Activated naive CD8-positive, alpha-beta T cell treated with anti-CD3 and anti-CD28 coated beads for 36 hours (primary cell): Measurements from ENCODE around the gene DHFR2. TPM values are rescaled to one million over a fixed set of nuclear protein-coding genes. Genes with fewer than 3 reads are reported as not detected.
A peak's percentile ranks its signal among the peaks of the same experiment; 100 is the strongest.
"Not testable (repeated sequence)": the region's sequence is repeated elsewhere in the genome, so short reads cannot be mapped to it uniquely, and the experiment has no call there.

Experiments
- DNase-seq: peaks from one replicate; pipeline ENCODE4 v3.0.0; 2021
- H3K27ac Mint-ChIP-seq: one replicate; pipeline ENCODE4 v1.8.0; 2022; ENCODE audit warnings: mild to moderate bottlenecking, moderate library complexity, mixed read lengths
- H3K27me3 Mint-ChIP-seq: one replicate; pipeline ENCODE4 v1.8.0; 2022; ENCODE audit warnings: mild to moderate bottlenecking, mixed read lengths
- H3K36me3 Mint-ChIP-seq: one replicate; pipeline ENCODE4 v1.8.0; 2021; ENCODE audit warnings: mild to moderate bottlenecking, mixed read lengths
- H3K4me1 Mint-ChIP-seq: one replicate; pipeline ENCODE4 v1.8.0; 2021; ENCODE audit warnings: mixed read lengths
- H3K4me3 Mint-ChIP-seq: one replicate; pipeline ENCODE4 v1.8.0; 2022; ENCODE audit warnings: mild to moderate bottlenecking, moderate library complexity, mixed read lengths
- H3K9me3 Mint-ChIP-seq: one replicate; pipeline ENCODE4 v1.8.0; 2022; ENCODE audit warnings: mixed read lengths
- total RNA-seq, 2 experiments: library from RNA; stranded (reverse); gene quantifications; one replicate each; pipeline ENCODE4 v1.2.3, GENCODE V29; 2021

The DHFR2 gene
- 1 to 10 TPM; 6.6 to 7.1 TPM for total RNA-seq

DNA sequence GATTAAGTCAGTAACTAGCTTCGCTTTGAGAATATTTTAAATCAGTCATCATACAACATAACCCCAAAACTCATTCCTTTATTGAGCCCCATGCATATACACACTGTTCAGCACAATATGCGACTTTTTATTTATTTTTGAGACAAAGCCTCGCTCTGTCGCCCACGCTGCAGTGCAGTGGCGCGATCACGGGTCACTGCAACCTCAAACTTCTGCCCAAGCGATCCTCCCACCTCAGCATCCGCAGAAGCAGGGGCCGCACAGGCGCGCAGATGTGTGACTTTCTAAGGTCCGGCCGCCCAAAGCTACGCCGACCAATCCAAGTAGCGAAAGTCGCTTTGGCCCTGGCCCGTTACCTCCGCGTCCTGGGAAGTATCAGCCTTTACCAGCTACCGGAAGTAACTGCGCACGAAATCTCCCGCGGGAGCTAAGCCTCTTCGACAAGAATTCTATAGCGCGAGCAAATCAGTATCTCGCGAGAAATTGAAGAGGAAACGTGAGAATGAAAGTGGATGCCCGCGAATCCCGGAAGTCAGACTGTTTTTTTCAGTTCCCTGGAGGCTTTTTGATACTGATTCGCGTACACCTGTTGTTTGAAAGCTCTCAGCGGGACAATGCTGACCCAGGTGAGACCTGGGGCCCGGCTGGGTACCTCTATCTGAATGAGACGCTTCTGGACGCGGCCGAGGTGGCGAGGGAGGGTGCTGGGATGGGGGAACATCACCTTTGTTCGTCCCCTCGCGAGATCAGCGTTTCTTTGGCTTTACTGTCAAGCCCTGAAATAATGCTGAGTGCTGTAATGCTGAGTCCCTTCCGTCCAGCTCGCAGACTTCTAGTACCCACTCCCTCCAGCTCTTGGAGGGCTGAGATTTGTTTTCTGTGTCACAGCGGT is at the start of gene DHFR2, which contains the start of gene NSUN3:
DHFR2 (minus strand) TSS at position 404 of the 892 bp plus-strand sequence. CDS start 1,405 bp downstream, outside the sequence.
NSUN3 (plus strand) TSS at position 549 of the 892 bp plus-strand sequence; CDS start at position 615, 66 bp downstream.
- H3K27ac Mint-ChIP-seq: peak within 1 kb of the TSS; percentile 99
- H3K9me3 Mint-ChIP-seq: peaks cover 3% of the 10 kb centered on the region
- H3K4me1 Mint-ChIP-seq: peaks cover 38% of the 10 kb centered on the region
- peak; percentile 82 for DNase-seq
- peak within 1 kb of the TSS; percentile 97 for H3K4me3 Mint-ChIP-seq
- peaks cover 45% of the 10 kb centered on the region for H3K36me3 Mint-ChIP-seq
- no peaks in the 10 kb centered on the region for H3K27me3 Mint-ChIP-seq

DNA sequence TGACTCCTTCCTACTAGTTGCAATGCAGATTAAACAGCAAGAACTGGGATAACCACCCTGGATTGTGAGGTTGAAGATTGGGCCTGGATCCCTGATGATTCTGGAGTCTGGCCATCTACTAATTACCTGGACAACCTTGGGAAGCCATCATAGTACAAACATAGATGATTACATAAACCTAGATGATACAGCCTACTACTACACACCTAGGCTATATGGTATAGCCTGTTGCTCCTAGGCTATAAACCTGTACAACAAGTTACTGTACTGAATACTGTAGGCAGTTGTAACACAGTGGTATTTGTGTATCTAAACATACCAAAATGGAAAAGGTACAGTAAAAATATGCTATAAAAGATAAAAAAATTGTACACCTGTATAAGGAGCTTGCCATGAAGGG is 48.1 kb upstream of the DHFR2 start:
- H3K4me3 Mint-ChIP-seq: no peak overlapping the region
- H3K9me3 Mint-ChIP-seq: no peaks in the 10 kb centered on the region
- no peaks in the 10 kb centered on the region for H3K27me3 Mint-ChIP-seq
- peaks cover 4% of the 10 kb centered on the region for H3K4me1 Mint-ChIP-seq
- DNase-seq: no peak
- H3K27ac Mint-ChIP-seq: no peak overlapping the region
- peaks cover 12% of the 10 kb centered on the region for H3K36me3 Mint-ChIP-seq

DNA sequence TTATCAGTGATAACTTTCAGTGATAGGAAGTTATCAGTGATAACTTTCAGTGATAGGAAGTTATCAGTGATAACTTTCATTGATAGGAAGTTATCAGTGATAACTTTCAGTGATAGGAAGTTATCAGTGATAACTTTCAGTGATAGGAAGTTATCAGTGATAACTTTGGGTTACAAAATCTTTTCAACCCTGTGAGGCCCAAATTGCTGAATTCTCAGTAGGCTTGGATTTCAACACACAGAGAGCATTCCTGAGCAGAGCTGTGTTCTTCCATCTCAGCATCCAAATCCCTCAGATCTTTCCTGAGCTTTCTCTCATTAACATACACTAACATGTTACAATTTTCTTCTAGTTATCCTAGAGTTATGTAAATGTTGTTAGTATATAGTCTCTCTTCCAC is 47.5 kb upstream of the DHFR2 start:
- not testable (repeated sequence) for DNase-seq, H3K9me3 Mint-ChIP-seq, H3K4me1 Mint-ChIP-seq, H3K27me3 Mint-ChIP-seq, H3K4me3 Mint-ChIP-seq, H3K27ac Mint-ChIP-seq
- peaks cover 12% of the 10 kb centered on the region for H3K36me3 Mint-ChIP-seq

DNA sequence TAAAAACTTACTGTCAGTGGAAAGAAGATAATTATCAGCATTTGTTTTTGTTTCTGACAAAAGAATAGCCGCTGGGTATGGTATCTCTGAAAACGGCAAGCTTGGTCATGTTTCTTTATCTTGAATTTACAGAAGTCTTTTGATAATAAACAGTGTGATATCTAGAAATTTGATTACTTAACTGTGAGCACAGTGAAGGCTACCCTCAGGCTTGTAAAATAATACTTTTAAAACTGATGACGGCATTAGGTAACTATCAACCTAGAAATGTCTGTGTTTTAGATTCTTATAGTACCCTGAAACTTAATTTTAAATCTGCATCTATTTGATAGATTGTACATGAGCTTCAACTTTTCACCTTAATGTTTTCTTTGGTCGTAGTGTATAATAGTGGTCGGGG is 43.6 kb upstream of the DHFR2 start:
- H3K36me3 Mint-ChIP-seq: peaks cover 3% of the 10 kb centered on the region
- H3K27me3 Mint-ChIP-seq: no peaks in the 10 kb centered on the region
- DNase-seq: no peak
- H3K4me3 Mint-ChIP-seq: no peak overlapping the region
- no peaks in the 10 kb centered on the region for H3K9me3 Mint-ChIP-seq
- no peak overlapping the region for H3K27ac Mint-ChIP-seq
- H3K4me1 Mint-ChIP-seq: no peaks in the 10 kb centered on the region

- Mint-ChIP-seq H3K27ac (no peak overlapping the region), H3K4me1 (no peaks in the 10 kb centered on the region), H3K9me3 (no peaks in the 10 kb centered on the region), H3K4me3 (no peak overlapping the region), H3K36me3 (peaks cover 10% of the 10 kb centered on the region), H3K27me3 (no peaks in the 10 kb centered on the region)
- no peak for DNase-seq
Observed at GRCh38 chr3:94101860-94102259, 39.1 kb upstream of the DHFR2 start.

DNA sequence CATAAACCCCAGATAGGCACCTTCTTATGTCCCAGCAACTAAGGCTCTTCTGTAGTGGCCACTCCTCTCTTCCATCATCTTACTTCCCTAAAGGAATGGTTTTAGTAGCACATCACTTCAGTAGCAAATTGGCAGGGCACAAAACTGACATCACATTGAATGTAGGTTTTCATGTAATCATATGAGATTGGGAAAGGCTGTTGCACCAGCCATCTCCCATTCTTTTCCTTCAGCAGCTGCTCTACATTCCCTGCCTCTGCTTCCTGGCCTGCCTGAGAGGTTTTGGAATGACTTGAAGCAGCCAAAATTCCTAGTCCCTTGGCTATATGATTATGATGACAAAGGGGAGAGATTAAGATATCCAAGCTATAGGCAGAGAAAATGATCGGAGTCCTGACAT is 36.6 kb upstream of the DHFR2 start:
- H3K27ac Mint-ChIP-seq: no peak overlapping the region

GRCh38 chr3:94098452-94098851 is 35.7 kb upstream of the DHFR2 start:
- Mint-ChIP-seq H3K36me3 (peaks cover 9% of the 10 kb centered on the region), H3K27ac (no peak overlapping the region), H3K9me3 (no peaks in the 10 kb centered on the region)

More for the DNA sequence above, 36.6 kb upstream of the DHFR2 start:
- Mint-ChIP-seq H3K36me3 (peaks cover 7% of the 10 kb centered on the region), H3K4me3 (no peak overlapping the region), H3K4me1 (no peaks in the 10 kb centered on the region), H3K27me3 (no peaks in the 10 kb centered on the region), H3K9me3 (no peaks in the 10 kb centered on the region)
- DNase-seq: no peak

DNA sequence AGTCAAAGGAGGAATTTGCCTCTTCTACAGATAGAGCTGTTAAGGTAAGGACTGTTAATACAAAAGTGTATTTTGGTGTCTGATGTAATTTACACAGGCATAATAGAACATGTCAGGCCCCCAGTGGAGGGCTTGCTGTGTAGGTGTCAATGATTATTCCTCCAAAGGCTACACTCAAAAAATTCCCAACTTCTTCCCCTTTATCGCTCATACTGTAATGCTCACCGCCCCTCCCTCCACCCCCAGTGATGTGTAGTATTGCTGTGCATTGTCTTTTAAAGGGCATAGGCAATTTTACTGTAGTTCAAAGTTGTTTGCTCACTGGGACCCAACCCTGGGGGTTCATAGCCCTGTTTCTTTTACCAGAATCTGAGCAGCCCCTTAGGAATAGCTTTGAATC is 32.4 kb upstream of the DHFR2 start:
- peaks cover 17% of the 10 kb centered on the region for H3K36me3 Mint-ChIP-seq
- no peak overlapping the region for H3K27ac Mint-ChIP-seq
- H3K9me3 Mint-ChIP-seq: no peaks in the 10 kb centered on the region
- no peaks in the 10 kb centered on the region for H3K4me1 Mint-ChIP-seq
- H3K4me3 Mint-ChIP-seq: no peak overlapping the region
- H3K27me3 Mint-ChIP-seq: no peaks in the 10 kb centered on the region
- DNase-seq: no peak

More at GRCh38 chr3:94098452-94098851, 35.7 kb upstream of the DHFR2 start:
- Mint-ChIP-seq H3K4me3 (no peak overlapping the region), H3K4me1 (no peaks in the 10 kb centered on the region), H3K27me3 (no peaks in the 10 kb centered on the region)
- no peak for DNase-seq

- no peaks in the 10 kb centered on the region for H3K9me3 Mint-ChIP-seq
- H3K27ac Mint-ChIP-seq: no peak overlapping the region
- no peak overlapping the region for H3K4me3 Mint-ChIP-seq
- H3K27me3 Mint-ChIP-seq: no peaks in the 10 kb centered on the region
- no peaks in the 10 kb centered on the region for H3K4me1 Mint-ChIP-seq
- DNase-seq: no peak
- peaks cover 20% of the 10 kb centered on the region for H3K36me3 Mint-ChIP-seq
Observed at GRCh38 chr3:94093151-94093550, 30.4 kb upstream of the DHFR2 start.

GRCh38 chr3:94092086-94092485 is 29.4 kb upstream of the DHFR2 start:
- no peak for DNase-seq
- Mint-ChIP-seq H3K27ac (no peak overlapping the region), H3K4me1 (no peaks in the 10 kb centered on the region), H3K36me3 (peaks cover 23% of the 10 kb centered on the region), H3K9me3 (no peaks in the 10 kb centered on the region), H3K27me3 (no peaks in the 10 kb centered on the region), H3K4me3 (no peak overlapping the region)

DNA sequence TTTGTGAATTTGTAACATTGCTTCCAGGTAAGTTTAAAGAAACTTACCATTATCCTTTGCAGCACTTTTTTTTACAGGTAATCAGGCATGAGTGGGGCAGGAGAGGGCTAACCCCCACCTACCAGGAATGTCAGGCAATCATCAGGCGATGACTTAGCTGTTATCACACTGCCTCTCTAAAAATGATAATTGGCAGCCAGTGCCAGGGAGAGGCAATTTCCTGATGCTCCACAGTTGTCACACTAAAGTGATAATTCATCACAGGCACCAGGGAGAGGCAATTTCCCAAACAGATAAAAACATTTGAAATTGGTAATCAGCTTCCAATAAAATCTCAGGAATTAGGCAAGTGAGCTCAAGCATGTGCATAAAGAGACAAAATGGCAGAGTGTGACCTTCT is 26.4 kb upstream of the DHFR2 start:
- Mint-ChIP-seq H3K4me3 (no peak overlapping the region), H3K27ac (no peak overlapping the region), H3K36me3 (peaks cover 27% of the 10 kb centered on the region), H3K4me1 (peaks cover 2% of the 10 kb centered on the region), H3K27me3 (no peaks in the 10 kb centered on the region), H3K9me3 (no peaks in the 10 kb centered on the region)
- no peak for DNase-seq

DNA sequence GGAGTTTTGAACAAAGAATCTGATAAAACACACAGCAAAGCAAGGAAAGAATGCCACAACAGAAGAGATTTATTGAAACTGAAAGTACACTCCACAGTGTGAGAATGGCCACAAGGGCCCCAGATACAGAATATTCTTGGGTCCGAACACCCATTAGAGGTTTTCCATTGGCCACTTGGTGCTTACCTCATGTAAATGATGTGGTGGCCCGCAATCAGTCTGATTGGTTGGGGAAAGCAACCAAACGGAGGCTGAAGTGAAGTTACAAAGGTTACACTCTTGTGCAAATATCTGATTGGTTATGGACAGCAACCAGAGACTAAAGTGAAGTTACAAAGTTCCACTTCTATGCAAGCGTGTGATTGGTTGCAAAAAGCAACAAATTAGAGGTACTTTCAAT is 20.5 kb upstream of the DHFR2 start:
- no peaks in the 10 kb centered on the region for H3K9me3 Mint-ChIP-seq
- H3K4me3 Mint-ChIP-seq: no peak overlapping the region
- peaks cover 26% of the 10 kb centered on the region for H3K36me3 Mint-ChIP-seq
- peaks cover 33% of the 10 kb centered on the region for H3K4me1 Mint-ChIP-seq
- H3K27ac Mint-ChIP-seq: no peak overlapping the region
- DNase-seq: no peak
- no peaks in the 10 kb centered on the region for H3K27me3 Mint-ChIP-seq

DNA sequence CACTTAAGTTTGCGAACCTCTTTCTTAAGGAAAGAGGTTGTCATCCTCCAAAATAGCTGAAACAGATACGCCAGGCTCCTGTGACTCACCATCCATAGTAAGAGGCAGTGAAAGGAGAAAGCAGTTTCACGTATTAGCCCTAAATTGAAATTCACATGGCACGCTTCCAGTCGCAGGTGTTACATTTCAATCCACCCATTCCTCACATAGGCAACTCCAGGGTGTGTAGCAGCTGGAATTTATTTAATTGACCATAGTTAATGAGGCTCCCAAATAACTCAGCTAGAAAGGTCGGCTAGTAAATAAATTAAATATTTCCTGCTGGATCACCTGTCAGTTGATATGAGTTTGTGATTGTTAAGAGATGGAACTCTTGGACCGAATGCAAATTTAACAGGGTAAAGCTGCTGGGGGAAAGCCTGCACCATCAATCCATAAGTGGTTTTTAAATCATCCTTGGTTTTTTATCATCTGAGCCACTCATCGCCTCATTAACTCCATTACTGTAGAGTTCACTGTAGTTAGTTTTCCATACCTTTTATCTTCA is 19.7 kb upstream of the DHFR2 start:
- Mint-ChIP-seq H3K36me3 (peaks cover 27% of the 10 kb centered on the region), H3K4me1 (peaks cover 41% of the 10 kb centered on the region), H3K27ac (no peak overlapping the region)

DNA sequence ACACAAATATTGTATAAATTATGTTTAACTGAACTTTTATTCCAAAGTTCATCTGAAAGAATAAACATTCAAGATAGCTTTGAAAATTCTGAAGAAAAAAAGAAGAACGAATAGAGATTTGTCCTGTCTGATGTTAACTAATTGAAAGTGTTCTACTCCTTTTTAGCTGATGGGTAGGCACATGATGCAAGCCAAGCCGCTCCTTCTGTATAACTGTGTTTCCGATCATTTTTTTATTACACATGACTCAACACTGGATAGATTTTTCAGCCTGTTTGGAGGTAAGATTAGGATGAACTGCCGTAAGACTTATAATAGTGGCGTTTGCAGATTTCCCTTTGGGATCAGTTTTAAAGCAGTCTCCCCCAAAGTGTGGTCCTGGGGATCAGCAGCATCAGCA is 19.2 kb upstream of the DHFR2 start:
- no peak overlapping the region for H3K27ac Mint-ChIP-seq
- DNase-seq: no peak
- no peak overlapping the region for H3K4me3 Mint-ChIP-seq
- H3K27me3 Mint-ChIP-seq: no peaks in the 10 kb centered on the region
- peaks cover 44% of the 10 kb centered on the region for H3K4me1 Mint-ChIP-seq
- no peaks in the 10 kb centered on the region for H3K9me3 Mint-ChIP-seq
- peaks cover 30% of the 10 kb centered on the region for H3K36me3 Mint-ChIP-seq

More for the DNA sequence above, 19.7 kb upstream of the DHFR2 start:
- H3K27me3 Mint-ChIP-seq: no peaks in the 10 kb centered on the region
- no peaks in the 10 kb centered on the region for H3K9me3 Mint-ChIP-seq
- no peak for DNase-seq
- H3K4me3 Mint-ChIP-seq: no peak overlapping the region

DNA sequence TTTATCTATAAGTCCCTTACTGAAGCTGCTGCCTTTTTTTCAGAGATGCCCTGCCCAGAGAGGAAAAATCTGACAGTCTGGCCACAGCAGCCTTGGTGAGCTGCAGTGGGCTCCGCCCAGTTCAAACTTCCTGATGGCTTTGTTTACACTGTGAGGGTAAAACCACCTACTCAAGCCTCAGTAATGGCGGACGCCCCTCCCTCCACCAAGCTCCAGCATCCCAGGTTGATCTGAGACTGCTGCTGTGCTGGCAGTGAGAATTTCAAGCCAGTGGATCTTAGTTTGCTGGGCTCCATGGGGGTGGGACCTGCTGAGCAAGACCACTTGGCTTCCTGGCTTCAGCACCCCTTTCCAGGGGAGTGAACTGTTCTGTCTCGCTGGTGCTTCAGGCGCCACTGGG is 17.8 kb upstream of the DHFR2 start:
- not testable (repeated sequence) for H3K4me3 Mint-ChIP-seq, H3K9me3 Mint-ChIP-seq, DNase-seq, H3K27me3 Mint-ChIP-seq, H3K27ac Mint-ChIP-seq
- Mint-ChIP-seq H3K4me1 (peaks cover 42% of the 10 kb centered on the region), H3K36me3 (peaks cover 42% of the 10 kb centered on the region)

DNA sequence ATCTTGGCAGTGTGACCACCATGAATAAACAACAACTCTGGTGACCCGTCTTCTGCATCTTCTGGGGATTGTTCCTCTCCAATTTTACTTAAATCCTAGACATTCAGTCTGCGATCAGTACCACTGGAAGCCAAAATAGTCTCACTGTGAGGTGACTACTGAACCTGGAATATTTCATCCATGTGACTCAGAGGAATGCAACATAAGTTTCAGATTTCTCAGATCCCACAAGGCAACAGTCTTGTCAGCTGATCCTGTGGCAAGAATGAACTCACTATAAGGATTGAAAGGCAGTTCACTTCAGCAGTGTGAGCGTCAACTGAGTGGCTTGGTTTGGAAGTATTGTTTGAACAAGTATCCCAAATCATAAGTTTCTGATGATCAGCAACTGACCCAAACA is 13.3 kb upstream of the DHFR2 start:
- H3K36me3 Mint-ChIP-seq: peaks cover 62% of the 10 kb centered on the region

More for the DNA sequence above, 13.3 kb upstream of the DHFR2 start:
- Mint-ChIP-seq H3K4me3 (no peak overlapping the region), H3K9me3 (no peaks in the 10 kb centered on the region), H3K4me1 (peaks cover 55% of the 10 kb centered on the region), H3K27ac (no peak overlapping the region), H3K27me3 (no peaks in the 10 kb centered on the region)
- no peak for DNase-seq
